K562 (cell line): Measurements from ENCODE around the gene DPT. TPM values are rescaled to one million over a fixed set of nuclear protein-coding genes. Genes with fewer than 3 reads are reported as not detected.

ENCODE experiments used
- ATAC-seq: fragments of 200-7000 bp; cut with Tn5 transposase; 3 replicates; pipeline ENCODE4 v1.9.1; 2020; ENCODE audit warnings: moderate library complexity
- BruUV-seq: library from RNA; stranded (reverse); fragments of 400-500 nt; replicated peaks from 2 replicates; lab custom pipeline; 2021; lab: Mats Ljungman, UMichigan
- CTCF ChIA-PET: fragments of 300-600 bp; formaldehyde crosslinking; extraction: SDS; loops from one replicate; lab custom pipeline; 2021; ENCODE audit warnings: low intra/inter-chr PET ratio; lab: Yijun Ruan, JAX
- POLR2A ChIA-PET: fragments of 300-600, 350-650 bp; sonication (Branson Sonifier 250); formaldehyde crosslinking; extraction: SDS; loops from one replicate; lab custom pipeline; 2021; ENCODE audit warnings: antibody characterized with exemption, inconsistent platforms; lab: Yijun Ruan, JAX
- DNase-seq, 4 experiments: peaks; one replicate each; pipeline versions ENCODE4 v3.0.0 to v3.0.0-alpha.2; 2011 to 2018; ENCODE audit warnings: low spot score in 3 of 4, mixed read lengths in 3 of 4; ENCODE audit errors: extremely low read depth in 1 of 4
- FAIRE-seq: peaks from 2 replicates; lab custom pipeline; 2011; peaks lifted over from hg19 to GRCh38; lab: Jason Lieb, UNC
- H2AFZ ChIP-seq: 2 replicates; pipeline ENCODE4 v1.6.0; 2011; ENCODE audit warnings: low read depth, low read length, control low read depth, inconsistent platforms
- H3K27ac ChIP-seq: fragments of 200-600 bp; 3 replicates; pipeline ENCODE4 v1.8.0; 2011; ENCODE audit warnings: low read depth, mild to moderate bottlenecking, control low read depth, inconsistent platforms, low read length, moderate library complexity, mixed read lengths; ENCODE audit errors: extremely low read depth
- H3K27me3 ChIP-seq, 2 experiments: fragments of 300-600 bp in 1 of 2; 2 replicates in 1 of 2; 3 replicates in 1 of 2; pipeline versions ENCODE4 v1.6.0 to v1.8.0; 2011; ENCODE audit warnings: inconsistent platforms in 2 of 2, low read length in 2 of 2, mild to moderate bottlenecking in 1 of 2, mixed read lengths in 1 of 2, moderate library complexity in 1 of 2; ENCODE audit not compliant: control insufficient read depth in 2 of 2, insufficient read depth in 2 of 2
- H3K36me3 ChIP-seq: fragments of 300-600 bp; 3 replicates; pipeline ENCODE4 v1.8.0; 2011; ENCODE audit warnings: mild to moderate bottlenecking, low read length, inconsistent platforms; ENCODE audit not compliant: control insufficient read depth, insufficient read depth
- H3K4me1 ChIP-seq, 2 experiments: fragments of 200-600 bp in 1 of 2; replicated peaks in 1 of 2; 2 replicates in 1 of 2; 3 replicates in 1 of 2; pipeline versions ENCODE4 v1.5.1 to v1.8.0; 2011; ENCODE audit warnings: inconsistent platforms in 2 of 2, low read length in 2 of 2, mild to moderate bottlenecking in 1 of 2, mixed read lengths in 1 of 2, moderate library complexity in 1 of 2; ENCODE audit not compliant: control insufficient read depth in 2 of 2, insufficient read depth in 2 of 2
- H3K4me2 ChIP-seq: 2 replicates; pipeline ENCODE4 v1.6.1; 2011; ENCODE audit warnings: low read length, control low read depth, inconsistent platforms, mixed read lengths; ENCODE audit not compliant: insufficient read depth
- H3K4me3 ChIP-seq: fragments of 200-600 bp; sonication (generic), shearing (Covaris generic); 2 replicates; pipeline ENCODE4 v1.5.1; 2016; ENCODE audit warnings: control low read depth, inconsistent platforms
- H3K79me2 ChIP-seq: fragments of 200-600 bp; 3 replicates; pipeline ENCODE4 v1.8.0; 2011; ENCODE audit warnings: low read length, inconsistent platforms; ENCODE audit not compliant: control insufficient read depth, insufficient read depth
- H3K9ac ChIP-seq, 2 experiments: 2 replicates each; pipeline versions ENCODE4 v1.6.0 to v1.6.1; 2011; ENCODE audit warnings: low read depth in 2 of 2, low read length in 2 of 2, control low read depth in 1 of 2, inconsistent platforms in 1 of 2, mild to moderate bottlenecking in 1 of 2, mixed read lengths in 1 of 2; ENCODE audit not compliant: insufficient read depth in 1 of 2
- H3K9me1 ChIP-seq: one replicate; pipeline ENCODE4 v1.6.0; 2011; ENCODE audit warnings: inconsistent platforms, mild to moderate bottlenecking, low read length, moderate library complexity; ENCODE audit not compliant: control insufficient read depth, insufficient read depth
- H3K9me3 ChIP-seq: replicated peaks from 2 replicates; pipeline ENCODE4 v1.5.1; 2011; ENCODE audit warnings: low read depth, low read length, inconsistent platforms; ENCODE audit not compliant: control insufficient read depth, insufficient read depth
- H4K20me1 ChIP-seq: replicated peaks from 2 replicates; pipeline ENCODE4 v1.6.1; 2011; ENCODE audit warnings: low read length, inconsistent platforms, mixed read lengths; ENCODE audit not compliant: control insufficient read depth, insufficient read depth
- BMI1 ChIP-seq: fragments of 150-350 bp; IDR thresholded peaks from 2 replicates; pipeline ENCODE4 v1.6.1; 2014; ENCODE audit warnings: low read length
- FOXP4 ChIP-seq: sonication (generic); formaldehyde crosslinking; IDR thresholded peaks from 2 replicates; pipeline ENCODE4 v1.8.0; 2022; ENCODE audit warnings: mild to moderate bottlenecking, missing genetic modification reagents, borderline replicate concordance
- RREB1 ChIP-seq: fragments of 250-450 bp; sonication (Bioruptor Pico); IDR thresholded peaks from 2 replicates; pipeline ENCODE4 v1.4.0; 2020
- SNRNP70 ChIP-seq: fragments of 200-400 bp; formaldehyde crosslinking; optimal IDR thresholded peaks from 2 replicates; pipeline ENCODE3; 2017; ENCODE audit warnings: low read depth, low read length
- WGBS: fragments of 100-300 bp; shearing (Covaris generic); methylation state at CpG from one replicate; pipeline ENCODE4 v1.1.6; 2016; ENCODE audit warnings: low coverage, mixed read lengths; ENCODE audit not compliant: insufficient coverage; ENCODE audit errors: missing lambda C conversion rate; 5-methylcytosine and 5-hydroxymethylcytosine counted together
- in situ Hi-C: fragments of 300-500 bp; cut with MboI; formaldehyde crosslinking; loops from 4 replicates; pipeline ENCODE4 v1.15.0; 2018; ENCODE audit warnings: inconsistent platforms, mixed read lengths
- intact Hi-C: fragments of 100-400 bp; cut with micrococcal nuclease; formaldehyde crosslinking; loops from 2 replicates; pipeline ENCODE4 v1.14.2; 2022
- polyA plus RNA-seq, 8 experiments: library from polyadenylated mRNA; depleted of rRNA in 4 of 8; stranded (reverse) in 5 of 8; unstranded in 3 of 8; fragments of >200 nt; fragmentation: Nextera tagmentation in 2 of 8; fragmentation: Illumina TruSeq in 1 of 8; extraction: Ambion mirVana in 2 of 8; extraction: Trizol in 1 of 8; gene quantifications; 2 replicates each; pipeline versions ENCODE4 v1.2.1 to v1.2.3, GENCODE V29; 2011 to 2014; ENCODE audit warnings: inconsistent platforms in 1 of 8, missing spikeins in 1 of 8
- total RNA-seq, 7 experiments: library from RNA; depleted of rRNA in 6 of 7; stranded (reverse); fragments of >200 nt in 6 of 7; fragmentation: Illumina TruSeq in 2 of 7; extraction: Trizol in 2 of 7; gene quantifications; 2 replicates each; pipeline versions ENCODE4 v1.2.1 to v1.2.3, GENCODE V29; 2011 to 2021; ENCODE audit warnings: low replicate concordance in 1 of 7
- TF ChIP-seq, protein P1 (sequence below), 2 experiments: fragments of 450-650 bp; formaldehyde crosslinking in 1 of 2; IDR thresholded peaks; 2 replicates each; pipeline versions ENCODE4 v1.4.0 to v1.6.1; 2014 to 2020; ENCODE audit warnings: mild to moderate bottlenecking in 2 of 2, borderline replicate concordance in 1 of 2, low read depth in 1 of 2

Gene DPT
- total and polyA plus RNA-seq, 9 of the 15 experiments (the other 6 are each of a cell fraction or from before 2014, with no cell fraction given) = not detected

GRCh38 chr1:168735974-168736373 lies 7.0 kb upstream of the DPT start:
- H3K4me3 ChIP-seq = no peak overlapping the region
- H4K20me1 ChIP-seq = no peaks in the 10 kb centered on the region
- H3K9ac ChIP-seq = no peak overlapping the region
- H3K79me2 ChIP-seq = no peaks in the 10 kb centered on the region
- H3K9me1 ChIP-seq = no peaks in the 10 kb centered on the region
- FAIRE-seq (no peak), DNase-seq (no peak), ATAC-seq (no peak)
- WGBS = 0% methylated on average over 5 of the region's 5 CpGs
- intact Hi-C loops = no loop called here
- no peak overlapping the region for H3K4me2 ChIP-seq
- ChIA-PET CTCF (no interaction called here), POLR2A (no interaction called here)
- no peaks in the 10 kb centered on the region for H3K4me1 ChIP-seq
- no peaks in the 10 kb centered on the region for H3K9me3 ChIP-seq
- in situ Hi-C loops = no loop called here
- H3K27me3 ChIP-seq = peaks cover 5 to 14% of the 10 kb centered on the region in 2 experiments; a peak in 4 of 5 replicates
- H3K27ac ChIP-seq = no peak overlapping the region
- H2AFZ ChIP-seq = no peak overlapping the region
- no TSS peak for BruUV-seq
- no peaks in the 10 kb centered on the region for H3K36me3 ChIP-seq
- no peak for TF ChIP-seq BMI1
- TF ChIP-seq, protein P1, sequence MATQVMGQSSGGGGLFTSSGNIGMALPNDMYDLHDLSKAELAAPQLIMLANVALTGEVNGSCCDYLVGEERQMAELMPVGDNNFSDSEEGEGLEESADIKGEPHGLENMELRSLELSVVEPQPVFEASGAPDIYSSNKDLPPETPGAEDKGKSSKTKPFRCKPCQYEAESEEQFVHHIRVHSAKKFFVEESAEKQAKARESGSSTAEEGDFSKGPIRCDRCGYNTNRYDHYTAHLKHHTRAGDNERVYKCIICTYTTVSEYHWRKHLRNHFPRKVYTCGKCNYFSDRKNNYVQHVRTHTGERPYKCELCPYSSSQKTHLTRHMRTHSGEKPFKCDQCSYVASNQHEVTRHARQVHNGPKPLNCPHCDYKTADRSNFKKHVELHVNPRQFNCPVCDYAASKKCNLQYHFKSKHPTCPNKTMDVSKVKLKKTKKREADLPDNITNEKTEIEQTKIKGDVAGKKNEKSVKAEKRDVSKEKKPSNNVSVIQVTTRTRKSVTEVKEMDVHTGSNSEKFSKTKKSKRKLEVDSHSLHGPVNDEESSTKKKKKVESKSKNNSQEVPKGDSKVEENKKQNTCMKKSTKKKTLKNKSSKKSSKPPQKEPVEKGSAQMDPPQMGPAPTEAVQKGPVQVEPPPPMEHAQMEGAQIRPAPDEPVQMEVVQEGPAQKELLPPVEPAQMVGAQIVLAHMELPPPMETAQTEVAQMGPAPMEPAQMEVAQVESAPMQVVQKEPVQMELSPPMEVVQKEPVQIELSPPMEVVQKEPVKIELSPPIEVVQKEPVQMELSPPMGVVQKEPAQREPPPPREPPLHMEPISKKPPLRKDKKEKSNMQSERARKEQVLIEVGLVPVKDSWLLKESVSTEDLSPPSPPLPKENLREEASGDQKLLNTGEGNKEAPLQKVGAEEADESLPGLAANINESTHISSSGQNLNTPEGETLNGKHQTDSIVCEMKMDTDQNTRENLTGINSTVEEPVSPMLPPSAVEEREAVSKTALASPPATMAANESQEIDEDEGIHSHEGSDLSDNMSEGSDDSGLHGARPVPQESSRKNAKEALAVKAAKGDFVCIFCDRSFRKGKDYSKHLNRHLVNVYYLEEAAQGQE (IDR thresholded peaks at IDR 0.05; ENCODE audit: borderline replicate concordance) = no peak
- TF ChIP-seq, protein P1 (CRISPR knock-in tag; IDR thresholded peaks at IDR 0.05; ENCODE audit: low read depth) = no peak
- no peak for TF ChIP-seq SNRNP70
- no peak for TF ChIP-seq RREB1 (CRISPR knock-in tag)
- TF ChIP-seq FOXP4 (CRISPR knock-in tag) = no peak
